Measurements from ENCODE around the gene WNT6. TPM values are rescaled to one million over a fixed set of nuclear protein-coding genes. Genes with fewer than 3 reads are reported as not detected.

The WNT6 gene
- total and polyA plus RNA-seq, 2 of the 8 experiments (the other 6 are each of a cell fraction or from before 2014, with no cell fraction given) = not detected

DNA sequence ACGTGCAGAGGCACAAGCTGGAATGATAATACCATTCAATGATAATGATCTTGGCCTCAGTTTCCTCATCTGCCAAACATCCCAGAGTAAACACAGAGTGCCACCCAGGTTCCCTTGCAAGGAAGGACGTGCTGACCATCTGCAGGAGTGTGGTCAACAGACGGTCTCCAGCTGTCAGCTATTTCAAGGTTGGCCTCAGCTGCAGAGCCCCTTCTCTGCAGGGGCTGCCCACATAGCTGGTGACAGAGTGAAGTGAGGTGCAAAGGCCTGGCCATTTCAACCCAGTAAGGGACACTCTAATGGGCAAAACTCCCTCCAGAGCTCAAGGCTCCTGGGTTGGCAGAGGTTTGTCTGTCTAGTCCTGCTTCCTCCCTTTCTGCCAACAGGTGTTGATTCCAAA is 8.3 kb upstream of the WNT6 start:
- H4K91ac ChIP-seq (replicated peaks; ENCODE audit: insufficient read length, low read length) = no peak overlapping the region
- H2AFZ ChIP-seq (ENCODE audit: low read length) = no peak overlapping the region
- no peaks in the 10 kb centered on the region for H3K79me2 ChIP-seq (ENCODE audit: control insufficient read depth in 1 of 2, insufficient read depth in 2 of 2, low read length in 2 of 2)
- no peak overlapping the region for H3K9ac ChIP-seq (replicated peaks in 1 of 4; ENCODE audit: extremely low read depth in 1 of 4, low read depth in 3 of 4, low read length in 3 of 4)
- no peak overlapping the region for H3K14ac ChIP-seq (ENCODE audit: insufficient read length)
- no peak overlapping the region for H3K23ac ChIP-seq (ENCODE audit: insufficient read length)
- no peaks in the 10 kb centered on the region for H4K20me1 ChIP-seq (replicated peaks in 1 of 2; ENCODE audit: control insufficient read depth in 1 of 2, insufficient read depth in 2 of 2, low read length in 2 of 2)
- FAIRE-seq = no peak
- H3K27ac ChIP-seq (ENCODE audit: low read depth, low read length) = no peak overlapping the region
- H3K27me3 ChIP-seq (replicated peaks in 1 of 4; ENCODE audit: control insufficient read depth in 3 of 4, extremely low read depth in 1 of 4, insufficient read depth in 3 of 4, low read length in 3 of 4) = peaks cover 31 to 40% (median 34%) of the 10 kb centered on the region in 4 experiments
- peaks cover 10 to 20% (median 13%) of the 10 kb centered on the region in 4 experiments for H3K4me1 ChIP-seq (replicated peaks in 1 of 4; ENCODE audit: control insufficient read depth in 3 of 4, insufficient read depth in 4 of 4, low read length in 3 of 4)
- H3K4me3 ChIP-seq (ENCODE audit: extremely low read depth in 1 of 4, insufficient read depth in 2 of 4, low read depth in 3 of 4, low read length in 4 of 4) = no peak overlapping the region
- H3K36me3 ChIP-seq (ENCODE audit: control insufficient read depth in 2 of 4, insufficient read depth in 4 of 4, low read length in 3 of 4) = no peaks in the 10 kb centered on the region
- H2BK120ac ChIP-seq (replicated peaks; ENCODE audit: low read depth, low read length) = no peak overlapping the region
- H4K5ac ChIP-seq (ENCODE audit: insufficient read length, low read depth, low read length) = no peak overlapping the region
- 71% methylated on average over 3 of the region's 3 CpGs; no CpG with 5 or more reads in 1 of the 2 experiments for WGBS, 2 experiments (ENCODE audit: extremely low coverage in 1 of 2, insufficient coverage in 1 of 2, insufficient read length in 1 of 2, insufficient replicate concordance in 2 of 2, low coverage in 1 of 2, low lambda C conversion rate in 2 of 2, missing lambda C conversion rate in 1 of 2)
- H3K9me3 ChIP-seq (ENCODE audit: insufficient read depth in 2 of 2, low read depth in 1 of 2, low read length in 1 of 2) = no peaks in the 10 kb centered on the region
- no peak overlapping the region for H4K8ac ChIP-seq (ENCODE audit: extremely low read depth, insufficient read depth, low read length)
- TF ChIP-seq YY1 (IDR thresholded peaks at IDR 0.05; ENCODE audit: low read depth, low read length) = no peak
- no peak for TF ChIP-seq CHD1 (IDR thresholded peaks at IDR 0.05; ENCODE audit: low read depth, low read length)
- no peak for TF ChIP-seq BRCA1 (IDR thresholded peaks at IDR 0.05; ENCODE audit: low read depth, low read length)
- no peak for TF ChIP-seq SP2 (IDR thresholded peaks at IDR 0.05; ENCODE audit: low read length)
- no peak for TF ChIP-seq BACH1 (IDR thresholded peaks at IDR 0.05; ENCODE audit: low read length)
- no peak for TF ChIP-seq TEAD4 (IDR thresholded peaks at IDR 0.05; ENCODE audit: low read depth, low read length)
- no peak for TF ChIP-seq POLR2AphosphoS5 (IDR thresholded peaks at IDR 0.05; ENCODE audit: low read depth, low read length)
- TF ChIP-seq MAFK (IDR thresholded peaks at IDR 0.05; ENCODE audit: low read depth, low read length) = no peak
- TF ChIP-seq EP300 (IDR thresholded peaks at IDR 0.05; ENCODE audit: borderline replicate concordance in 1 of 2, low read depth in 2 of 2, low read length in 2 of 2) = no peak
- TF ChIP-seq, protein P1, sequence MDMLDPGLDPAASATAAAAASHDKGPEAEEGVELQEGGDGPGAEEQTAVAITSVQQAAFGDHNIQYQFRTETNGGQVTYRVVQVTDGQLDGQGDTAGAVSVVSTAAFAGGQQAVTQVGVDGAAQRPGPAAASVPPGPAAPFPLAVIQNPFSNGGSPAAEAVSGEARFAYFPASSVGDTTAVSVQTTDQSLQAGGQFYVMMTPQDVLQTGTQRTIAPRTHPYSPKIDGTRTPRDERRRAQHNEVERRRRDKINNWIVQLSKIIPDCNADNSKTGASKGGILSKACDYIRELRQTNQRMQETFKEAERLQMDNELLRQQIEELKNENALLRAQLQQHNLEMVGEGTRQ (IDR thresholded peaks at IDR 0.05; ENCODE audit: low read length) = no peak
- TF ChIP-seq TCF12 (IDR thresholded peaks at IDR 0.05; ENCODE audit: low read depth, low read length) = no peak
- TF ChIP-seq CEBPB (IDR thresholded peaks at IDR 0.05; ENCODE audit: low read depth, low read length) = no peak
- no peak for TF ChIP-seq SIRT6 (IDR thresholded peaks at IDR 0.05; ENCODE audit: low read length)
- no peaks in the 10 kb centered on the region for H3K79me1 ChIP-seq (ENCODE audit: low read depth, low read length)
- DNase-seq (ENCODE audit: low read depth in 1 of 2, low spot score in 2 of 2) = no peak
- no peak overlapping the region for H2BK20ac ChIP-seq (ENCODE audit: low read length)
- no peak overlapping the region for H3K18ac ChIP-seq (ENCODE audit: extremely low read depth, low read length)
- H3K56ac ChIP-seq (replicated peaks; ENCODE audit: insufficient read length, low read depth, low read length) = no peak overlapping the region
- H3K23me2 ChIP-seq (ENCODE audit: low read depth, low read length) = no peaks in the 10 kb centered on the region
- no peak overlapping the region for H2AK5ac ChIP-seq (ENCODE audit: low read depth, low read length)
- POLR2A ChIA-PET (ENCODE audit: partially characterized antibody) = no interaction called here
- no peak overlapping the region for H2BK15ac ChIP-seq (ENCODE audit: low read length)
- no peak overlapping the region for H3K4me2 ChIP-seq (ENCODE audit: insufficient read depth in 1 of 2, low read depth in 2 of 2, low read length in 2 of 2)
- CTCF ChIA-PET (ENCODE audit: partially characterized antibody) = interaction anchor here (0.6 to 7.5 kb wide), 18 partner anchors 10 to 224 kb away, joined by 3 to 93 read pairs (median 10); no protein-coding TSS in a partner anchor
- no peak overlapping the region for H2BK12ac ChIP-seq (ENCODE audit: low read depth, low read length)
- no peak overlapping the region for H2BK5ac ChIP-seq (ENCODE audit: low read depth, low read length)
- no peak overlapping the region for H3K4ac ChIP-seq (replicated peaks; ENCODE audit: insufficient read length, low read depth, low read length)
